ENCODE measurements around the gene SLC12A7.
A peak's percentile ranks its signal among the peaks of the same experiment; 100 is the strongest.

The SLC12A7 gene

DNA sequence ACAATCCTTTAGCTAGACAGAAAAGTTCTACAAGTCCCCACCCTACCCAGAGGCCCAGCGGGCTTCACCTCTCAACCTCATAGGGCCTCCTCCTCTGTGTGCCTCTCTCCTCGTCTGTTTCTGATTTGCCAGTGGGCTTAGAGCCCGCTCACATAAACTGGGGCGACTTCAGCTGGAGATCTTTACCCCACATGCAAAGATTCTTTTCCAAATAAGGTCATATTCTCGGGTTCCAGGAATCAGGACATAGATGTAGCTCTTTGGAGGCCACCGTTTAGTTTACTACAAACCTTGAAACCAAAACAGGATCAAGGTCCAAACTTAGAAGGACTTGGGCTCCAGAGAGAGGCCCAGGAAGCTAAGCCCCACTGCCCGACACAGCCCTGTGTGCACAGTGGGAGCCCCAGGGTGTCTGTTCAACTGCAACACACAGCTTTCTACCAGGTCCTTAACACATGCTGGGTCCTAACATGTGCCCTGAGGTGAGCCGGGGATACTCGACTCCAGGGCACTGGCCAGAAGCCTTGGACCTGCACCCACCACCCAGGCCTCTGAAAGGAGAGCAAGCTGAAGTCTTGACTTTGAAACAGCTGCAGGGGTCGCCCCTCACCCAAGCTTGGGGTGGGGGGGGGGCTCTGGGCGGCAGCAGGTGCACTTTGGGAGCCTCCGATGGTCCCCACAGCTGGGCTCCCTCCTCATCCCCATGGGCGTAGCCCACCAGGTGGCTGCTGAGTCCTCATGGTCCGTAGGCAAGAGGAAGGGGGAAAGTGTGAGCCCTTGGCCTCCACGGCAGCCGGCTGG lies 26.8 kb upstream of the SLC12A7 start:
- Mint-ChIP-seq H3K4me3 (no peak overlapping the region), H3K27me3 (ENCODE audit: low read depth, poor library complexity) (peaks cover 6% of the 10 kb centered on the region), H3K36me3 (ENCODE audit: low read depth) (no peaks in the 10 kb centered on the region), H3K9me3 (peaks cover 4% of the 10 kb centered on the region), H3K27ac (peak overlapping the region; percentile 22), H3K4me1 (peaks cover 51% of the 10 kb centered on the region)
- TF ChIP-seq, protein P1, sequence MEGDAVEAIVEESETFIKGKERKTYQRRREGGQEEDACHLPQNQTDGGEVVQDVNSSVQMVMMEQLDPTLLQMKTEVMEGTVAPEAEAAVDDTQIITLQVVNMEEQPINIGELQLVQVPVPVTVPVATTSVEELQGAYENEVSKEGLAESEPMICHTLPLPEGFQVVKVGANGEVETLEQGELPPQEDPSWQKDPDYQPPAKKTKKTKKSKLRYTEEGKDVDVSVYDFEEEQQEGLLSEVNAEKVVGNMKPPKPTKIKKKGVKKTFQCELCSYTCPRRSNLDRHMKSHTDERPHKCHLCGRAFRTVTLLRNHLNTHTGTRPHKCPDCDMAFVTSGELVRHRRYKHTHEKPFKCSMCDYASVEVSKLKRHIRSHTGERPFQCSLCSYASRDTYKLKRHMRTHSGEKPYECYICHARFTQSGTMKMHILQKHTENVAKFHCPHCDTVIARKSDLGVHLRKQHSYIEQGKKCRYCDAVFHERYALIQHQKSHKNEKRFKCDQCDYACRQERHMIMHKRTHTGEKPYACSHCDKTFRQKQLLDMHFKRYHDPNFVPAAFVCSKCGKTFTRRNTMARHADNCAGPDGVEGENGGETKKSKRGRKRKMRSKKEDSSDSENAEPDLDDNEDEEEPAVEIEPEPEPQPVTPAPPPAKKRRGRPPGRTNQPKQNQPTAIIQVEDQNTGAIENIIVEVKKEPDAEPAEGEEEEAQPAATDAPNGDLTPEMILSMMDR (IDR thresholded peaks at IDR 0.05) = no peak
- DNase-seq = no peak

- Mint-ChIP-seq H3K9me3 (peaks cover 4% of the 10 kb centered on the region), H3K27ac (no peak overlapping the region), H3K36me3 (ENCODE audit: low read depth) (no peaks in the 10 kb centered on the region), H3K27me3 (ENCODE audit: low read depth, poor library complexity) (peaks cover 6% of the 10 kb centered on the region), H3K4me3 (no peak overlapping the region), H3K4me1 (peaks cover 51% of the 10 kb centered on the region)
- DNase-seq = no peak
- TF ChIP-seq, protein P1 (IDR thresholded peaks at IDR 0.05) = no peak
These were observed 25.9 kb upstream of the SLC12A7 start for GRCh38 chr5:1137567-1138444.

DNA sequence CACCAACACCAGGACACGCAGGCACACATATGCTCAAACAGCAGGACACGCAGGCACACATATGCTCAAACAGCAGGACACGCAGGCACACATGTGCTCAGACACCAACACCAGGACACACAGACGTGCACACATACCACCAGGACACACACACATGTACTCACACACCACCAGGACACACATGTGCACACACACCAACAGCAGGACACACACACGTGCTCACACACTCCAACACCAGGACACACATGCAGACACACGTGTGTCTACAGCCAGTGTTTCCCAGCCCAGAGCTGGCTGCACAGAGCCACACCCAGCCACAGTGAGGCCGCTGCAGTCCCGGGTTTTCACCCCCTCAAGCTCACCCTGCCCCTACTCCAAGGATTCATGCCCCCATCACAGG lies 25.0 kb upstream of the SLC12A7 start:
- no peak for DNase-seq
- Mint-ChIP-seq H3K36me3 (ENCODE audit: low read depth) (no peaks in the 10 kb centered on the region), H3K9me3 (peaks cover 4% of the 10 kb centered on the region), H3K4me3 (no peak overlapping the region), H3K27me3 (ENCODE audit: low read depth, poor library complexity) (peaks cover 6% of the 10 kb centered on the region), H3K4me1 (peaks cover 46% of the 10 kb centered on the region), H3K27ac (peak overlapping the region; percentile 65)
- TF ChIP-seq, protein P1 (IDR thresholded peaks at IDR 0.05) = no peak

- Mint-ChIP-seq H3K4me3 (no peak overlapping the region), H3K27me3 (ENCODE audit: low read depth, poor library complexity) (peaks cover 6% of the 10 kb centered on the region), H3K27ac (no peak overlapping the region), H3K9me3 (peaks cover 4% of the 10 kb centered on the region), H3K4me1 (peaks cover 43% of the 10 kb centered on the region), H3K36me3 (ENCODE audit: low read depth) (no peaks in the 10 kb centered on the region)
- TF ChIP-seq, protein P1 (IDR thresholded peaks at IDR 0.05) = no peak
- DNase-seq = no peak
These were observed 24.0 kb upstream of the SLC12A7 start for GRCh38 chr5:1135696-1136525.

DNA sequence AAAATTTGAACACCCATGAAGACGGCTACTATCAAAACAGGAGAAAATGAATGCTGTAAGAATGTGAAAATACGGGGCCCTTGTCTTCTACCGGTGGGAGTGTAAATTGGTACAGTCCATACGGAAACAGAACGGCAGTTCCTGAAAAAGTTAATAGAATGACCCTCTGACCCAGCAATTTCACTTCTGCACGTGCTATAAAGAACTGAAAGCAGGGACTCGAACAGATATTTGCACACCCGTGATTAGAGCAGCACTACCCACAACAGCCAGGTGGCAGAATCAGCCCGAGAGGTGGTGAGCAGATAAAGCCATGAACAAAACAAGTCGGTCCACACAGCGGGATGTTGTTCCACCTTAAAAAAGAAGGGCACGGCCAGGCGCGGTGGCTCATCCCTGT lies 22.6 kb upstream of the SLC12A7 start:
- Mint-ChIP-seq H3K4me1 (peaks cover 43% of the 10 kb centered on the region), H3K27me3 (ENCODE audit: low read depth, poor library complexity) (peaks cover 12% of the 10 kb centered on the region)
- no peak for DNase-seq

More for the DNA sequence above, 22.6 kb upstream of the SLC12A7 start:
- no peak overlapping the region for H3K27ac Mint-ChIP-seq
- no peaks in the 10 kb centered on the region for H3K36me3 Mint-ChIP-seq (ENCODE audit: low read depth)
- peaks cover 4% of the 10 kb centered on the region for H3K9me3 Mint-ChIP-seq
- TF ChIP-seq, protein P1 (IDR thresholded peaks at IDR 0.05) = no peak
- no peak overlapping the region for H3K4me3 Mint-ChIP-seq
